Lower leg skin (tissue), 4 donors: ENCODE measurements around the gene PLXNA2. TPM values are rescaled to one million over a fixed set of nuclear protein-coding genes. Genes with fewer than 3 reads are reported as not detected.
A peak's percentile ranks its signal among the peaks of the same experiment; 100 is the strongest.

ENCODE experiments used
- DNase-seq, 2 donors: peaks; one replicate each; pipeline ENCODE4 v3.0.0-alpha.2; 2019; ENCODE audit warnings: low spot score in 2 of 2
- H3K4me3 ChIP-seq: fragments of 200-600 bp; sonication (generic); 2 replicates; pipeline ENCODE4 v1.5.1; 2017; ENCODE audit warnings: mild to moderate bottlenecking, low read depth; ENCODE audit not compliant: poor library complexity, severe bottlenecking
- CTCF ChIP-seq, 3 donors: fragments of 450-650 bp; IDR thresholded peaks; one replicate each; pipeline ENCODE4 v1.5.1; 2016; ENCODE audit warnings: antibody characterized with exemption in 3 of 3, mild to moderate bottlenecking in 3 of 3, moderate library complexity in 2 of 3
- POLR2A ChIP-seq, 2 donors: fragments of 450-650 bp; IDR thresholded peaks; one replicate each; pipeline ENCODE4 v1.6.1; 2016 to 2017; ENCODE audit warnings: antibody characterized with exemption in 2 of 2, mild to moderate bottlenecking in 1 of 2, moderate library complexity in 1 of 2
- WGBS, 2 donors: methylation state at CpG; one replicate each; pipeline ENCODE4 v1.1.5; 2018; 5-methylcytosine and 5-hydroxymethylcytosine counted together
- intact Hi-C: fragments of 100-400 bp; cut with DNase I; formaldehyde crosslinking; loops from one replicate; pipeline ENCODE4 v1.15.0; 2023; ENCODE audit warnings: low total_unique reads
- total RNA-seq, 4 donors: library from RNA; depleted of rRNA; stranded (reverse); fragments of >200 nt; gene quantifications; one replicate each; pipeline ENCODE4 v1.1.0, GENCODE V29; 2016

The PLXNA2 gene
- total RNA-seq: 10 to 100 TPM; 27.4 to 44.2 (median 36.9) TPM

GRCh38 chr1:208243967-208244916 is at the start of gene PLXNA2:
TSS of gene PLXNA2 (minus strand) at chr1:208244384. CDS start at chr1:208217922, 26,462 bp downstream.
- 1% methylated on average over 44 to 54 of the region's 78 CpGs for WGBS, 2 donors
- intact Hi-C loops: loop anchor here (2.0 kb wide), 1 partner anchor 221 kb away; no protein-coding TSS in a partner anchor
- peak; percentile 72 to 96 for DNase-seq
- peak within 1 kb of the TSS; percentile 73 for H3K4me3 ChIP-seq
- TF ChIP-seq CTCF (IDR thresholded peaks at IDR 0.05): no peak
- no peak for TF ChIP-seq POLR2A (IDR thresholded peaks at IDR 0.05)

- no peak for DNase-seq
- no peak overlapping the region for H3K4me3 ChIP-seq
- no peak for TF ChIP-seq CTCF (IDR thresholded peaks at IDR 0.05)
- TF ChIP-seq POLR2A (IDR thresholded peaks at IDR 0.05): no peak
- 79 to 85% methylated on average over 2 of the region's 2 CpGs for WGBS, 2 donors
- intact Hi-C loops: no loop called here
Observed at GRCh38 chr1:208292908-208293307, 48.7 kb upstream of the PLXNA2 start.

- 85 to 87% methylated on average over 4 of the region's 4 CpGs for WGBS, 2 donors
- no peak overlapping the region for H3K4me3 ChIP-seq
- DNase-seq: no peak
- TF ChIP-seq POLR2A (IDR thresholded peaks at IDR 0.05) (no peak), CTCF (IDR thresholded peaks at IDR 0.05) (no peak)
- intact Hi-C loops: no loop called here
Observed at GRCh38 chr1:208291923-208292711, 47.9 kb upstream of the PLXNA2 start.

- 88% methylated on average over 2 of the region's 2 CpGs for WGBS, 2 donors
- H3K4me3 ChIP-seq: no peak overlapping the region
- DNase-seq: no peak
- no peak for TF ChIP-seq POLR2A (IDR thresholded peaks at IDR 0.05)
- TF ChIP-seq CTCF (IDR thresholded peaks at IDR 0.05): no peak
- intact Hi-C loops: no loop called here
Observed at GRCh38 chr1:208291129-208291528, 46.9 kb upstream of the PLXNA2 start.

- no peak overlapping the region for H3K4me3 ChIP-seq
- 62% methylated on average over 2 of the region's 2 CpGs for WGBS, 2 donors
- DNase-seq: no peak
- TF ChIP-seq POLR2A (IDR thresholded peaks at IDR 0.05): no peak
- TF ChIP-seq CTCF (IDR thresholded peaks at IDR 0.05): no peak
- intact Hi-C loops: no loop called here
Observed at GRCh38 chr1:208289716-208290115, 45.5 kb upstream of the PLXNA2 start.
